Measurements from ENCODE around the gene MEAF6. TPM values are rescaled to one million over a fixed set of nuclear protein-coding genes. Genes with fewer than 3 reads are reported as not detected.
A peak's percentile ranks its signal among the peaks of the same experiment; 100 is the strongest.

MEAF6 gene
- total RNA-seq, 1 donor from 2014 or later: 52.8 TPM

DNA sequence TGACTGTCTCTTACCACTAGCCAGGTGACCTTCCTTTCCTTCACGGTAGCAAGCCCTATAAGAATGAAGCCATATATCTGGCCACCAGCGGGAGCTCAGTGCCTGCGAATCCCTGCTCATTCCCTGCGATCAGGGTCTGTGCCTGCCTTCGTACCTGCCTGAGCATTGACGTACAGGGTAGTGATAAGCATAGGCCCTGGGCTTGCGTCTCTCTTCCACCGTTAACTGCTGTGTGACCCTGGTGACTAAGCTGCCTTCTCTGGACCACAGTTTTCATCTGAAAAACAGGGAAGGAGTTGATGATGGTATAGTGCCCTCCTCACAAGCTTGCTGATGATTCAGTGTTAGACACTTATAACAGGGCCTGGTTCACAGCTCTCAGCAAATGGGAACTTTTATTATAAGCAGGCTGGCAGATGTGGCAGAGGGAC is 36.1 kb downstream of the MEAF6 start:
- H3K4me1 Mint-ChIP-seq (ENCODE audit: low read depth): peaks cover 60% of the 10 kb centered on the region
- no peak for DNase-seq (ENCODE audit: low spot score)
- H3K36me3 Mint-ChIP-seq (ENCODE audit: low read depth): peaks cover 16% of the 10 kb centered on the region
- TF ChIP-seq, protein P1, sequence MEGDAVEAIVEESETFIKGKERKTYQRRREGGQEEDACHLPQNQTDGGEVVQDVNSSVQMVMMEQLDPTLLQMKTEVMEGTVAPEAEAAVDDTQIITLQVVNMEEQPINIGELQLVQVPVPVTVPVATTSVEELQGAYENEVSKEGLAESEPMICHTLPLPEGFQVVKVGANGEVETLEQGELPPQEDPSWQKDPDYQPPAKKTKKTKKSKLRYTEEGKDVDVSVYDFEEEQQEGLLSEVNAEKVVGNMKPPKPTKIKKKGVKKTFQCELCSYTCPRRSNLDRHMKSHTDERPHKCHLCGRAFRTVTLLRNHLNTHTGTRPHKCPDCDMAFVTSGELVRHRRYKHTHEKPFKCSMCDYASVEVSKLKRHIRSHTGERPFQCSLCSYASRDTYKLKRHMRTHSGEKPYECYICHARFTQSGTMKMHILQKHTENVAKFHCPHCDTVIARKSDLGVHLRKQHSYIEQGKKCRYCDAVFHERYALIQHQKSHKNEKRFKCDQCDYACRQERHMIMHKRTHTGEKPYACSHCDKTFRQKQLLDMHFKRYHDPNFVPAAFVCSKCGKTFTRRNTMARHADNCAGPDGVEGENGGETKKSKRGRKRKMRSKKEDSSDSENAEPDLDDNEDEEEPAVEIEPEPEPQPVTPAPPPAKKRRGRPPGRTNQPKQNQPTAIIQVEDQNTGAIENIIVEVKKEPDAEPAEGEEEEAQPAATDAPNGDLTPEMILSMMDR (IDR thresholded peaks at IDR 0.05): no peak
- H3K27ac Mint-ChIP-seq (ENCODE audit: unreplicated experiment): peak overlapping the region; percentile 97
- H3K27me3 Mint-ChIP-seq (ENCODE audit: low read depth): no peaks in the 10 kb centered on the region
- no peaks in the 10 kb centered on the region for H3K9me3 Mint-ChIP-seq (ENCODE audit: low read depth)
- no peak overlapping the region for H3K4me3 Mint-ChIP-seq (ENCODE audit: unreplicated experiment)

DNA sequence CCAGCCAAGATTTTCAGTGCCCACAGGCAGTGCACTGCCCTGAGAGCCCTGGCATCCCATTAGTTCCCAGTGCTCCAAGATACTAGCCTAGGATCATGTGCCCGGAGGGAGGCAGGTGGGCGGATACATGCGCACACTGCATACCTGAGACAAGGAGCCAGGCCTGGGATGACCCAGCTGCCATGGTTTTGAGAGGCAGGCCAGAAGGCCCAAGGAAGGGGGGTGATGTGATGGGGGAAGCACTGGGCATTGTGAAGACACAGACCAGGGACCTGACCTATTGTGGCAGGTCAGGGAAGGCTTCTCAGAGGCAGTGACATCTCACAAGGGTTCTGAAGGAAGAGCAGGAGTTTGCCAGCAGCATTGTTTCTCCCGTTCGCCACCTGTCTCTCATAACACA is 36.6 kb downstream of the MEAF6 start:
- H3K4me3 Mint-ChIP-seq (ENCODE audit: unreplicated experiment): peak overlapping the region; percentile 80
- no peaks in the 10 kb centered on the region for H3K9me3 Mint-ChIP-seq (ENCODE audit: low read depth)
- peaks cover 65% of the 10 kb centered on the region for H3K4me1 Mint-ChIP-seq (ENCODE audit: low read depth)
- peaks cover 16% of the 10 kb centered on the region for H3K36me3 Mint-ChIP-seq (ENCODE audit: low read depth)
- no peaks in the 10 kb centered on the region for H3K27me3 Mint-ChIP-seq (ENCODE audit: low read depth)
- DNase-seq (ENCODE audit: low spot score): no peak
- peak overlapping the region; percentile 97 for H3K27ac Mint-ChIP-seq (ENCODE audit: unreplicated experiment)
- TF ChIP-seq, protein P1 (IDR thresholded peaks at IDR 0.05): no peak

DNA sequence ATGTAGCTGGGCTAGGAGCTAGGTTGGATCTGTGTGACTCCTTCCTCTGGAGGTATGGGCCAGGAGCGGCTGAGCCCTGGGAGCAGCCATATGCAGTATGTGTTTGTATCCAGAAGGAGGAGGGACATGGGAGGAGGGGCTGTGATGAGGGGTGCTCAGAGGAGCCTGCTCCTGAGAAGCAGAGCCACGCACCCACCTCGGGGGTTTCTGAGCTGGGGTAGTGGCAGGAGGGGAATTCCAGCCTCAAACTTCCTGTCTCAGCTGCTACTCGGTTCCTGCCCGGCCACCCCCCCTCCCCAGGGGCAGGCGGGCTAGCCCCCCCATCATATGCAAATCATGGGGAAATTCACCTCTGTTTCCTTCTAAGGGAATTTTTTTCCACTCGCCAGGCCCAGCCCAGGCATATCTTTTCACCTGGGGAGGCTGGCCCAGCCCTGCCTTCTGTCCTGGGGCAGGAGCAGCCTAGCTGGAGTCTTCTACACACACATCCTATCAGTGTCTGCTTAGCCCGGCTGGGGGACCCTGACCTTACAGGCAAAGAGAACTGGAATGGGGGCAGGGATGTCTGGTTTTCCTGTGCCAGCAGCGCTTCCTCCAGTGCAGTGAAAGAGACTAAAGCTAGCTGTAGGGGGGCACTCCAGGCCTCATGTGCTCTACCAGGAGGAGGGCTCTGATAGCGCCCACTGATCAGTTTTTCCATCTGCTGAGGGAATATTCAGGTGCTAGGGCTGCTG is 37.2 kb downstream of the MEAF6 start:
- TF ChIP-seq, protein P1 (IDR thresholded peaks at IDR 0.05): no peak
- peak overlapping the region; percentile 97 for H3K27ac Mint-ChIP-seq (ENCODE audit: unreplicated experiment)
- H3K27me3 Mint-ChIP-seq (ENCODE audit: low read depth): no peaks in the 10 kb centered on the region
- peaks cover 71% of the 10 kb centered on the region for H3K4me1 Mint-ChIP-seq (ENCODE audit: low read depth)
- DNase-seq (ENCODE audit: low spot score): no peak
- peak overlapping the region; percentile 80 for H3K4me3 Mint-ChIP-seq (ENCODE audit: unreplicated experiment)
- H3K36me3 Mint-ChIP-seq (ENCODE audit: low read depth): peaks cover 12% of the 10 kb centered on the region
- no peaks in the 10 kb centered on the region for H3K9me3 Mint-ChIP-seq (ENCODE audit: low read depth)

DNA sequence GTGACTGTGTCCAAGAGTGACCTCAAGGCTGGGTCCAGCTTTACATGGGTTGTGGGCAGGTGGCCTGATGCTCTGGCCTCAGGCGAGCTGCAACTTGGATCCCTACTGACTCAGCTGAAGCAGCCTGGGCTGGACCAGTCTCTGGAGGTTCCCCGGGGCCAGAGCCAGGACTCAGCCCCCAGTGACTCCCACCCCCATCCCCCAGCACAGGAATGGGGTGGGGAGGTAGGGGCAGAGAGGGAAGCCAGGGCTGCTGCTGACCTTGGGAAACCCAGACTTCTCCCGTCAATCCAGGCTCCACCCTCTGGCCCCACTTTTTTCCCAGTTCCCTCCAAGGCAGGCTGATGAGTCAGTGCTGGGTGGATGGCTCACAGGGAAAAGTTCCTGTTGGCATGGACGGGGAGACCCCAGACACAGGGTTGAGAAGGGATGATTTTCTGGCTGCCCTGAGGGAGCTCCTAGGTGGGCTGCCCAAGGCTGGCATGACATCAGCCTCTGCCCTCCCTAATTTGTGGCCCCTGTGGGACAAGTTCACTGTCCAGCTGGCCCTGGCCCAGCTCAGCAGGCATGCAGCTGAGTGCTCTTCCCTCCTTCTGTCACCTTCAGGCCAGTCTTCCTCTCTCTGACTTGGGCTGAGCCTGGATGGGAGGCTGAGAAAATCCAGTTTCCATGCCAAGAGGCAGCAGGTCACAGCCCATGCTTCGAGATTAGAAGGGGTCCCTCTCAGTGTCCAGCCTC is 37.9 kb downstream of the MEAF6 start:
- TF ChIP-seq, protein P1 (IDR thresholded peaks at IDR 0.05): no peak
- Mint-ChIP-seq H3K4me3 (ENCODE audit: unreplicated experiment) (peak overlapping the region; percentile 80), H3K4me1 (ENCODE audit: low read depth) (peaks cover 78% of the 10 kb centered on the region), H3K27ac (ENCODE audit: unreplicated experiment) (peak overlapping the region; percentile 97), H3K36me3 (ENCODE audit: low read depth) (peaks cover 10% of the 10 kb centered on the region), H3K9me3 (ENCODE audit: low read depth) (no peaks in the 10 kb centered on the region), H3K27me3 (ENCODE audit: low read depth) (no peaks in the 10 kb centered on the region)
- no peak for DNase-seq (ENCODE audit: low spot score)

DNA sequence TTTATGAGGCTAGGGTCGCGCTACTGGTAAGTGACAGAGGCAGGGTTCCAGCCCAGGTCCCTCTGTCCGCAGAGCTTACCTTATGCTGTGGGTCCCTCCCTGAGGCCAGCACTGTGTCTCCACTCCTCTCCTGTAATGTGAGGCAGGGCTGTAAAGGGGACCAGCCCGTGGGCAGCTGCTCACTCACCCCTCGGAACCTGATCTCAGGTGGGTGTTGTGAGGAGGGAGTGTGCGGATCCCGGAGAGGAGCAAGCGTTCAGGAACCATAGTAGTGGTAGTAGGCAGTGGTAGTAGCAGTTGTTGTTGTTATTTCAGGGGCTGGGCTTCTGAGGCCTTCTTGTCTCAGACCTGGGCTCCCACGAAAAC is 38.5 kb downstream of the MEAF6 start:
- H3K27me3 Mint-ChIP-seq (ENCODE audit: low read depth): no peaks in the 10 kb centered on the region
- H3K9me3 Mint-ChIP-seq (ENCODE audit: low read depth): no peaks in the 10 kb centered on the region
- peaks cover 84% of the 10 kb centered on the region for H3K4me1 Mint-ChIP-seq (ENCODE audit: low read depth)
- peak overlapping the region; percentile 97 for H3K27ac Mint-ChIP-seq (ENCODE audit: unreplicated experiment)
- peaks cover 5% of the 10 kb centered on the region for H3K36me3 Mint-ChIP-seq (ENCODE audit: low read depth)
- TF ChIP-seq, protein P1 (IDR thresholded peaks at IDR 0.05): no peak
- DNase-seq (ENCODE audit: low spot score): no peak
- peak overlapping the region; percentile 80 for H3K4me3 Mint-ChIP-seq (ENCODE audit: unreplicated experiment)

Data from chondrocyte (in vitro differentiated cells).